DMS 273 treated with DMSO at 0.1 percent for 48 hours (cell line): ENCODE results near the gene PTPRN2.

Source experiments
- DNase-seq: peaks from one replicate; lab custom pipeline; 2025; lab: John Stamatoyannopoulos, UW

Gene PTPRN2

GRCh38 chr7:158252837-158253669 lies 334.6 kb downstream of the PTPRN2 start:
- DNase-seq, result no peak

GRCh38 chr7:158252081-158252836 lies 335.4 kb downstream of the PTPRN2 start:
- no peak for DNase-seq

- no peak for DNase-seq
Observed at GRCh38 chr7:158251061-158251965, 336.3 kb downstream of the PTPRN2 start.

- DNase-seq, result no peak
Observed at GRCh38 chr7:158249692-158250091, 337.9 kb downstream of the PTPRN2 start.

- DNase-seq, result no peak
Observed at GRCh38 chr7:158248816-158249215, 338.8 kb downstream of the PTPRN2 start.

- no peak for DNase-seq
Observed at GRCh38 chr7:158247758-158248487, 339.7 kb downstream of the PTPRN2 start.

GRCh38 chr7:158246960-158247673 lies 340.5 kb downstream of the PTPRN2 start:
- DNase-seq, result no peak

GRCh38 chr7:158246272-158246959 lies 341.2 kb downstream of the PTPRN2 start:
- DNase-seq, result no peak

GRCh38 chr7:158245724-158246041 lies 341.9 kb downstream of the PTPRN2 start:
- no peak for DNase-seq

- no peak for DNase-seq
Observed at GRCh38 chr7:158244873-158245723, 342.5 kb downstream of the PTPRN2 start.

GRCh38 chr7:158244430-158244829 lies 343.2 kb downstream of the PTPRN2 start:
- DNase-seq, result no peak

- no peak for DNase-seq
Observed at GRCh38 chr7:158241919-158242318, 345.7 kb downstream of the PTPRN2 start.

- DNase-seq, result no peak
Observed at GRCh38 chr7:158240801-158241200, 346.8 kb downstream of the PTPRN2 start.

GRCh38 chr7:158239290-158239981 lies 348.2 kb downstream of the PTPRN2 start:
- DNase-seq, result no peak

- DNase-seq, result no peak
Observed at GRCh38 chr7:158238616-158239289, 348.9 kb downstream of the PTPRN2 start.

- DNase-seq, result no peak
Observed at GRCh38 chr7:158237672-158238335, 349.8 kb downstream of the PTPRN2 start.

GRCh38 chr7:158236400-158236799 lies 351.2 kb downstream of the PTPRN2 start:
- no peak for DNase-seq

- DNase-seq, result no peak
Observed at GRCh38 chr7:158235862-158236261, 351.8 kb downstream of the PTPRN2 start.
